Fibroblast of skin of abdomen (primary cell): ENCODE data around the gene HES7. TPM values are rescaled to one million over a fixed set of nuclear protein-coding genes. Genes with fewer than 3 reads are reported as not detected.
"Not testable (repeated sequence)": the region's sequence is repeated elsewhere in the genome, so short reads cannot be mapped to it uniquely, and the experiment has no call there.

Experiments used
- DNase-seq: peaks from one replicate; pipeline ENCODE4 v3.0.0-alpha.2; 2013
- polyA plus RNA-seq, 2 experiments: library from polyadenylated mRNA; unstranded; fragments of 120-200 nt; gene quantifications; one replicate each; pipeline ENCODE4 v1.2.1, GENCODE V29; 2013; ENCODE audit not compliant: insufficient read length in 2 of 2

The HES7 gene
- polyA plus RNA-seq (2013, experiment 1 of 2; ENCODE audit: insufficient read length), result 0.33 TPM
- polyA plus RNA-seq (2013, experiment 2 of 2; ENCODE audit: insufficient read length), result 0.19 TPM

DNA sequence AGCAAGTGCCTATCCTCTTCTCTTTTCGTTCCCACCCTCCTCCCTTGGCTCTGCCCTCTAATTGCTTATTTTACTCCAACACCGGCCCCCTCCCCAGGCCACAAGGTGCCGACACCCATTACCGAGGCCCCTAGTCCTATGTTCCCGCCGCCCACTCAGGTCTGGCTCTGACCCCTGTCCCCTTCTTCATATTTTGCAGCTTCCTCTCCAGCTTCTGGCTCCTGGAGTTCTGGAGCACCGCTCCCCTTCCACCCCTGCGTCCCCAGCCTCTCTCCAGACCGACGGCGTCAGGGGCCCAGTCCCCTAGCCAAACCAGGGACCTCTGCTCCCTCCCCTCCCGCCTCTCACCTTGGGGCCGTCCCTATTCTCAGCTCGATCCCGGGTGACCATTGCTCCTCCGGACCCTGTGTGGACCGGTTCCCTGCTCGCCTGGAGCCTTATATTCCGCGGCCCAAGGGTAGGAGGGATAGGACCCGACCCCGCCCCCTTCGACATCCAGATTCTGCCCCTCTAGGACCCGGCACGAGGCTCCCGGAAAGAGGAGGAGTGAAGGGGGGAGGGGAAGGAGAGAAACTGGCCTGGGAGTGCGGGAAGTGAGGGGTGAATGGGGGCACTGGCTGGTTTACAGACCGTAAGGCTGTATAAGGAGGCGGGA is at the start of gene HES7:
Gene HES7 (minus strand): TSS at position 412 of the 655 bp plus-strand sequence. CDS start 22 bp downstream, at position 390.
- no peak for DNase-seq

- peak; percentile 99 for DNase-seq
Measured at GRCh38 chr17:8173056-8173870, 49.4 kb upstream of the HES7 start.

DNA sequence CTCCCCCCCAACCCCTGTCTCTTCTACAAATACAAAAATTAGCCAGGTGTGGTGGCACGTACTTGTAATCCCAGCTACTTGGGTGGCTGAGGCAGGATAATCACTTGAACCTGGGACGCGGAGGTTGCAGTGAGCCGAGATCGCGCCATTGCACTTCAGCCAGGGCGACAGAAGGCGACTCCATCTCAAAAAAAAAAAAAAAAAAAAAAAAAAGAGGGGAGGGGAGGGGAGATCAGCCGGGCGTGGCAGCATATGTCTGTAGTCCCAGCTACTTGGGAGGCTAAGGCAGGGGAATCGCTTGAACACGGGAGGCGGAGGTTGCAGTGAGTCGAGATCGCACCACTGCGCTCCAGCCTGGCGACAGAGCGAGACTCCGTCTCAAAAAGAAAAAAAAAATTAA is 46.3 kb upstream of the HES7 start:
- DNase-seq, result not testable (repeated sequence)

DNA sequence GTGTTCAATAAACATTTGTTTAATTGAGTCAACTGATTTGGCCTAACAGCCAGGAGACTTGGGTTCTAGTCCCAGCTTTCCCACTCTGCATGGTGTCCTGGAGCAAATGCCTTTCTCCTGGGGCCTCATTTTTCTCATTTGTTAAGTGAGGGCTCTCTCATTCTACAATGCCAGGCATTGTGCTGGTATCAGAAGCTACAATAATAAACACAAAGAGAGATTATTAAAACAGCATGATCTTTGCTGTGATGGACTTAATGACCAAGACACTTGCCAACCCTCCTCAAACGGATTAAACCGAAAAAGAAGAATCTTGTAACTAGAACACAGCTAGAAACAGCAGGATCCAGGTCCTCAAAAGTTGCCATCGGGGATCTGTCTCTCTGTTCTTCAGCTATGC is 43.6 kb upstream of the HES7 start:
- no peak for DNase-seq

GRCh38 chr17:8166731-8167130 is 42.8 kb upstream of the HES7 start:
- no peak for DNase-seq

DNA sequence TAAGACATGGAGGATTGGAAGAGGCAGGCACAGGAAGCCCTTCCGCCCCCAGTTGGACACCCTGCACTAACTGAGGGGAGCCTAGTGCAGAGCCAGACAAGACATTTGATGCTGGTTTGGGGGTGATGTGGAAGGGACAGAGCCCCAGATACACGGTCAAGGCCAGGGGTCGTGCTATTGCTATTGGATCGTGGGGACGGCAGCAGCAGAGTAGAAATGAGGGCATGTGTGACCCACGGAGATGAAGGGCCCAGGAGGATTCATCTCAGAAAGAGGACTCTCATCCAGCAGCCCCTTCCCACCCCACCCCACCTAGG is 40.9 kb upstream of the HES7 start:
- no peak for DNase-seq

GRCh38 chr17:8163978-8164814 is 40.3 kb upstream of the HES7 start:
- DNase-seq, result peak; percentile 40

GRCh38 chr17:8162997-8163977 is 39.4 kb upstream of the HES7 start:
- no peak for DNase-seq

- peak; percentile 71 for DNase-seq
Measured at GRCh38 chr17:8162233-8162996, 38.5 kb upstream of the HES7 start, which contains the start of gene VAMP2. TSS of gene VAMP2 (minus strand) at chr17:8162948. CDS start at chr17:8162879, 69 bp downstream.

DNA sequence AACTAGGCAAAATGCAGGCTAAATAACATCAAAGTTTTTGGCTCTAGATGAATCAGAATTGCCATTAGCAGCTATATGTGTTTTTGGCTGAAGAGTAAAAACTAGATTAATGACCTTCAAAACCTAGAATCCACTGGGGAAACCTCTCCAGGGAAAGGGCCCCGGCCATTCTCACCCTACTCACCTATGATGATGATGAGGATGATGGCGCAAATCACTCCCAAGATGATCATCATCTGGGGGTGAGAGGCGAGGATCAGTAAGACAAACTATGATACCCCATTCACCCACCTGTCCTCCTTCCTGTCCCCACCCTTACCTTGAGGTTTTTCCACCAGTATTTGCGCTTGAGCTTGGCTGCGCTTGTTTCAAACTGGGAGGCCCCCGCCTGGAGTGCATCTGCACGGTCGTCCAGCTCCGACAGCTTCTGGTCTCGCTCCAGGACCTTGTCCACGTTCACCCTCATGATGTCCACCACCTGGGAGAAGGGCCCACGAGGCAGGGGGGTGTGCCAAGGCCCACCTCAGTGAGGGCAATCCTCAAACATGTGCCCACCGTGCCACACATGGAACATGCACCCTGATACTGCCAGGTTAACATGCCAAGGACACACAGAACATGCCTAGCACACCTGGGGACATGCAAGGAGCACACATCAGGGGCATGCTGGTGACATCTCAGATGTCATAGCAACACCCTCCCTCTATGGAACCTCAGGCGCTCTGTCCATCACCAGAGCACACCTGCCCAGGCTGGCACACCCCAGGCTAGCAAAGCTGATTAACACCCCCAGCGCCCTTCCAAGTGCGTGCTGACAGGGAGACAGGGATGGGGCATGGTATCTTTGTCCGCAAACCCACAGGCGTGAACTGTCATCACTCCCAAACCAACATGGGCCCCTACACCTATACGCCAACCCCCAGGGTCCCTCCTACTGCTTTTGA is 37.7 kb upstream of the HES7 start:
- no peak for DNase-seq

DNA sequence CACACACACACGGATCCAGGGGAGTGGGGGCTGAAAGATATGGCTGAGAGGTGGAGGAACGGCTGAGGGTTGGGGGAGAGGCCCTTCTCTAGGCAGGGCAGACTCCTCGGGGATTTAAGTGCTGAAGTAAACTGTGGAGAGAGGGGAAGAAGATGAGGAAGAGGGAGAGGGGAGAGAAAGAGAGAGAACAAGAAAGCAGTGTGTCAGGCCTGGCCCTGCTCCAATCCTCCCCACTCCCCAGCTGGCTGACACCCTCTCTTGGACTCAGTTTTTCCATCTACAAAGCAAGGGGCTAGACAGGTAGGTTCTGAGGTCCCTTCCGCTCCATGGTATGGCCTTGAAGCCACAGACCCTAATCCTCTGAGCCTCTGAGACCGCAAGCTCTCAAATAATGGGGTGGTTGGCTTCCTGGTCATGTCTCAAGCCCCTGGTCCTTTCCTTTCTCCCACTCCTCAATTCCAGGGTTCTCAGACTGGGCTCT is 36.9 kb upstream of the HES7 start:
- no peak for DNase-seq

DNA sequence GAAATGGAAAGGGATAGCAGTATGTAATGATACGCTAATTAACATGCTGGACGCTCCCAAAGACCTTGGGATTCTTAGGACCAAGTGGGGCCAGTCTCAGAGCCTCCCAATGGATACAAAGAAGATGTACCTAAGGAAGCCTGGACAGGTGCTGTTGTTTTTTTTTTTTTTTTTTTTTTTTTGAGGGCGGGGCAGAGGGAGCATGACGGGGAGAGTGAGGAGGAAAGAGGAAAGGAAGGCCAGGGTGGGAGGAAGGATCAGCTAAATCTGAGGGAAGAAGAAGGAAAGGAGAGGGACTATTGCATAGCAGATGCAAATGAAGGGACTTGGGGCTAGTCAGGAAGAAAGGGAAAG is 36.3 kb upstream of the HES7 start:
- no peak for DNase-seq

GRCh38 chr17:8159459-8160223 is 35.7 kb upstream of the HES7 start:
- no peak for DNase-seq

DNA sequence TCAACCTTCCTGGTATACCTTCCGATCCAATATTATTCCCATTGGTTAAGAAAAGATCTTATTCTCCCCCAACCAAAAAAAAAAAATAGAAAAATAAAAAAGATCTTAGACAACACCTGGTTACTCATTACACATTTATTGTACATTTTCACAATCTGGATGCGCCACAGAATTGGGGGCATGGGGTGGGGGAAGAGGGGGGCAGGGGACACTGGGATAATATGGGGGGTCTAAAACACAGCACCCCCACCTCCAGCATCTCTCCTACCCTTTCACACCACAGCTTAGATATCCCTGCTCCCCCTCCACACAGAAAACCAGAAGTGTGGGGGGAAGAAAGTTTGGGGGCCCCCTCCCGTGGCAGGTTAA is 35.1 kb upstream of the HES7 start:
- no peak for DNase-seq

DNA sequence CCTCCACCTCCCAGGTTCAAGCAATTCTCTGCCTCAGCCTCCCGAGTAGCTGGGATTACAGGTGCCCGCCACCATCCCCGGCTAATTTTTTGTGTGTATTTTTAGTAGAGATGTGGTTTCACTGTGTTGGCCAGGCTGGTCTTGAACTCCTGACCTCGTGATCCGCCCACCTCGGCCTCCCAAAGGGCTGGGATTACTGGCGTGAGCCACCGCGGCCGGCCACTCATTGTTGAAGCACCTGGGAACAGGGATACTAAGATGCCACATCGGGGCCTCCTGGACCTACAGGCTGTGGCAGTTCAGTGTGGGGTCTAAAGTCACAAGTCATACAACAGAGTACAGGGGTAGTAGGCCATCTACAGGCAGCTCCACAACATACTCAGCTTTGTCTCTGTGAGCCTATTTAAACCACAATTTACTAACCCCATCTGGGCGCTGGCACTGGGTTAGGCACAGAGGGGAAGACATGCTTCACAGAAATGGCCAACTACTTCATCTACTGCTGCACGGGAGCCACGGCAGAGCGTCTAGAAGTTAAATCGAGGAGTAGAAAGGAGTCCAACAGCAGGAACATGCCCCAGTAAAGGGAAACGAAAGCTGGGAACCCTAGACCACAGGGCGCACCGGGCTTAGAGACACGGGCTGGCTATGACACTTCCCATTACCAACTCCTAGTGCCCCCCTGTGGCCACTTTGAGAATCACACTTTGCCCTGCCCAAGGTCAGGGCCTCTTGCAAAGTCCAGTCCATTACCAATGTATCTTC is 34.5 kb upstream of the HES7 start:
- DNase-seq, result peak; percentile 77

- DNase-seq, result peak; percentile 100
Measured at GRCh38 chr17:8156246-8156992, 32.5 kb upstream of the HES7 start.

DNA sequence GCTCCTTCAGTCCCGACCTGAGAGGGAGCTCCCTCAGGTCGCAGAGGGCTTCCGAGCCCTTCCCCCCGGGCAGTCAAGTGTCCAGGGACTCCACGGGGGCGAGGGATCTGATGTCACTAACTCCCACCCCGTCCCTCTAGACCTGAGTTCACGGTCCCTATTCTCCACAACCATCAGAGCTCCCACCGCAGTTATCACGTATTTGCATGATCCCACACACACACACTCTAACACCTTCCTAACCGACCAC is 32.0 kb upstream of the HES7 start:
- no peak for DNase-seq
